Occipital lobe (tissue), 2 donors: ENCODE data around the gene MMP15. TPM values are rescaled to one million over a fixed set of nuclear protein-coding genes. Genes with fewer than 3 reads are reported as not detected.
A peak's percentile ranks its signal among the peaks of the same experiment; 100 is the strongest.
"Not testable (repeated sequence)": the region's sequence is repeated elsewhere in the genome, so short reads cannot be mapped to it uniquely, and the experiment has no call there.

Source experiments
- DNase-seq: peaks from one replicate; lab custom pipeline; 2025; lab: John Stamatoyannopoulos, UW
- total RNA-seq: library from RNA; depleted of rRNA; stranded (reverse); fragments of >200 nt; gene quantifications from one replicate; pipeline ENCODE4 v1.2.3, GENCODE V29; 2014

Gene MMP15
- 12.6 TPM for total RNA-seq

- DNase-seq, result no peak
Observed at GRCh38 chr16:58025351-58026138, at the start of gene MMP15. Gene MMP15 (plus strand): TSS chr16:58025754. CDS start chr16:58026351, 597 bp downstream.

- DNase-seq, result peak; percentile 53
Observed at GRCh38 chr16:57976331-57976796, 49.2 kb upstream of the MMP15 start.

- DNase-seq, result no peak
Observed at GRCh38 chr16:57977418-57978069, 48.0 kb upstream of the MMP15 start.

- DNase-seq, result not testable (repeated sequence)
Observed at GRCh38 chr16:57978070-57978465, 47.5 kb upstream of the MMP15 start.

GRCh38 chr16:57979006-57979585 lies 46.5 kb upstream of the MMP15 start:
- no peak for DNase-seq

GRCh38 chr16:57981636-57982035 lies 43.9 kb upstream of the MMP15 start:
- no peak for DNase-seq

GRCh38 chr16:57982385-57982784 lies 43.2 kb upstream of the MMP15 start:
- no peak for DNase-seq

GRCh38 chr16:57984443-57985203 lies 40.9 kb upstream of the MMP15 start:
- no peak for DNase-seq

- no peak for DNase-seq
Observed at GRCh38 chr16:57985204-57986181, 40.1 kb upstream of the MMP15 start.

GRCh38 chr16:57986196-57986595 lies 39.4 kb upstream of the MMP15 start:
- DNase-seq, result no peak

GRCh38 chr16:57987441-57988177 lies 37.9 kb upstream of the MMP15 start:
- DNase-seq, result no peak

- DNase-seq, result no peak
Observed at GRCh38 chr16:57988929-57989328, 36.6 kb upstream of the MMP15 start.

- DNase-seq, result no peak
Observed at GRCh38 chr16:57991551-57992059, 33.9 kb upstream of the MMP15 start.

- no peak for DNase-seq
Observed at GRCh38 chr16:57992084-57992483, 33.5 kb upstream of the MMP15 start.

GRCh38 chr16:57993438-57993837 lies 32.1 kb upstream of the MMP15 start:
- no peak for DNase-seq

GRCh38 chr16:57993897-57994296 lies 31.7 kb upstream of the MMP15 start:
- no peak for DNase-seq

GRCh38 chr16:57994361-57994760 lies 31.2 kb upstream of the MMP15 start:
- no peak for DNase-seq

GRCh38 chr16:57994778-57995177 lies 30.8 kb upstream of the MMP15 start:
- DNase-seq, result no peak

GRCh38 chr16:57995721-57996405 lies 29.7 kb upstream of the MMP15 start:
- no peak for DNase-seq
